Measurements from ENCODE around the gene INO80B. TPM values are rescaled to one million over a fixed set of nuclear protein-coding genes. Genes with fewer than 3 reads are reported as not detected.
A peak's percentile ranks its signal among the peaks of the same experiment; 100 is the strongest.

INO80B gene
- total and polyA plus RNA-seq, 11 donors: 11.7 to 29.2 (median 22.6) TPM

GRCh38 chr2:74499267-74499939 is 44.5 kb downstream of the INO80B start, which contains the start of gene LBX2:
Gene LBX2 (minus strand): TSS chr2:74499603. CDS start chr2:74499537, 66 bp downstream.
- Histone ChIP-seq H3K27ac (no peak within 1 kb of the TSS), H3K27me3 (peaks cover 21 to 65% (median 35%) of the 10 kb centered on the region in 9 donors), H3K4me1 (peaks cover 5 to 52% (median 36%) of the 10 kb centered on the region in 12 donors), H3K9me3 (no peaks in the 10 kb centered on the region), H3K36me3 (peaks cover 0 to 2% (median under 1%) of the 10 kb centered on the region in 9 donors), H3K4me3 (peak within 1 kb of the TSS in 11 of 12 donors; percentile 9 to 61 (median 20))
- DNase-seq: peak in 1 of 5 donors; percentile 25
- intact Hi-C loops (cut with DNase I): no loop called here
- ATAC-seq: no peak
- 2 to 6% (median 3%) methylated on average over 33 to 65 of the region's 65 CpGs for WGBS, 4 donors
- TF ChIP-seq POLR2A (IDR thresholded peaks at IDR 0.05) (no peak), CTCF (IDR thresholded peaks at IDR 0.05) (no peak)

GRCh38 chr2:74499940-74500577 is 45.2 kb downstream of the INO80B start:
- H3K27me3 ChIP-seq: peaks cover 21 to 65% (median 35%) of the 10 kb centered on the region in 9 donors
- ATAC-seq (no peak), DNase-seq (no peak)
- peak overlapping the region in 5 of 12 donors; percentile 11 to 51 (median 42) for H3K4me3 ChIP-seq
- no peak overlapping the region for H3K27ac ChIP-seq
- H3K36me3 ChIP-seq: peaks cover 0 to 8% (median 5%) of the 10 kb centered on the region in 9 donors
- 41 to 53% (median 46%) methylated on average over 14 to 15 of the region's 15 CpGs for WGBS, 4 donors
- TF ChIP-seq CTCF (IDR thresholded peaks at IDR 0.05) (no peak), POLR2A (IDR thresholded peaks at IDR 0.05) (no peak)
- no peaks in the 10 kb centered on the region for H3K9me3 ChIP-seq
- H3K4me1 ChIP-seq: peaks cover 9 to 58% (median 41%) of the 10 kb centered on the region in 12 donors
- intact Hi-C loops (cut with DNase I): loop anchor here in 4 of 10 donors (5.0 kb wide), 3 partner anchors 77 to 87 kb away; no protein-coding TSS in a partner anchor

- no peak for DNase-seq
- intact Hi-C loops (cut with DNase I): loop anchor here in 4 of 10 donors (5.0 kb wide), 3 partner anchors 77 to 87 kb away; no protein-coding TSS in a partner anchor
- H3K9me3 ChIP-seq: no peaks in the 10 kb centered on the region
- peaks cover 0 to 13% (median 10%) of the 10 kb centered on the region in 9 donors for H3K36me3 ChIP-seq
- no peak overlapping the region for H3K27ac ChIP-seq
- ATAC-seq: no peak
- TF ChIP-seq CTCF (IDR thresholded peaks at IDR 0.05) (no peak), POLR2A (IDR thresholded peaks at IDR 0.05) (no peak)
- H3K4me3 ChIP-seq: no peak overlapping the region
- peaks cover 9 to 63% (median 46%) of the 10 kb centered on the region in 12 donors for H3K4me1 ChIP-seq
- H3K27me3 ChIP-seq: peaks cover 21 to 65% (median 35%) of the 10 kb centered on the region in 9 donors
Observed at GRCh38 chr2:74500578-74500946, 45.7 kb downstream of the INO80B start.
